Activated CD8-positive, alpha-beta T cell treated with anti-CD3 and anti-CD28 coated beads for 36 hours (primary cell): ENCODE data around the gene MMAA. TPM values are rescaled to one million over a fixed set of nuclear protein-coding genes. Genes with fewer than 3 reads are reported as not detected.

ENCODE experiments used
- ATAC-seq: fragments of 200-7000 bp; cut with Tn5 transposase; one replicate; pipeline ENCODE4 v1.10.0; 2021; ENCODE audit warnings: mild to moderate bottlenecking, moderate library complexity
- CTCF ChIA-PET: fragments of 350-600 bp; sonication (Branson Sonifier 250); formaldehyde crosslinking; loops from one replicate; lab custom pipeline; 2021; ENCODE audit warnings: antibody characterized with exemption; lab: Charles Lee
- POLR2A ChIA-PET: fragments of 350-600 bp; sonication (Branson Sonifier 250); formaldehyde crosslinking; loops from one replicate; lab custom pipeline; 2021; ENCODE audit warnings: antibody characterized with exemption; lab: Charles Lee
- DNase-seq: peaks from one replicate; pipeline ENCODE4 v3.0.0-alpha.2; 2020
- H3K27ac Mint-ChIP-seq: one replicate; pipeline ENCODE4 v1.8.0; 2021; ENCODE audit warnings: mild to moderate bottlenecking, mixed read lengths
- H3K27me3 Mint-ChIP-seq: one replicate; pipeline ENCODE4 v1.8.0; 2021; ENCODE audit warnings: mixed read lengths
- H3K36me3 Mint-ChIP-seq: one replicate; pipeline ENCODE4 v1.8.0; 2021; ENCODE audit warnings: low read depth, mixed read lengths
- H3K4me1 Mint-ChIP-seq: one replicate; pipeline ENCODE4 v1.8.0; 2021; ENCODE audit warnings: low read depth, mixed read lengths
- H3K4me3 Mint-ChIP-seq: one replicate; pipeline ENCODE4 v1.8.0; 2021; ENCODE audit warnings: mild to moderate bottlenecking, moderate library complexity, mixed read lengths
- H3K9me3 Mint-ChIP-seq: one replicate; pipeline ENCODE4 v1.8.0; 2021; ENCODE audit warnings: mixed read lengths
- CTCF ChIP-seq: fragments of 200-600 bp; IDR thresholded peaks from one replicate; pipeline ENCODE4 v1.8.0; 2022; ENCODE audit warnings: antibody characterized with exemption, mild to moderate bottlenecking
- intact Hi-C: fragments of 100-400 bp; cut with micrococcal nuclease; formaldehyde crosslinking; loops from one replicate; pipeline ENCODE4 v1.10.0; 2022
- total RNA-seq, 2 experiments: library from RNA; stranded (reverse); gene quantifications; one replicate each; pipeline ENCODE4 v1.2.3, GENCODE V29; 2021

MMAA gene
- total RNA-seq, 2 experiments from 2014 or later = 14.4 to 15.9 TPM

- Mint-ChIP-seq H3K4me1 (no peaks in the 10 kb centered on the region), H3K27me3 (no peaks in the 10 kb centered on the region), H3K4me3 (no peak overlapping the region), H3K9me3 (no peaks in the 10 kb centered on the region), H3K36me3 (no peaks in the 10 kb centered on the region), H3K27ac (no peak overlapping the region)
- no peak for TF ChIP-seq CTCF
- CTCF ChIA-PET = no interaction called here
- intact Hi-C loops = no loop called here
- POLR2A ChIA-PET = no interaction called here
- DNase-seq (no peak), ATAC-seq (no peak)
Observed at GRCh38 chr4:145703850-145704497, 84.8 kb downstream of the MMAA start.

GRCh38 chr4:145709336-145709735 is 90.2 kb downstream of the MMAA start:
- intact Hi-C loops = no loop called here
- H3K4me3 Mint-ChIP-seq = no peak overlapping the region
- CTCF ChIA-PET = interaction anchor here (1.0 kb wide), 1 partner anchor 14 kb away, joined by 3 read pairs; no protein-coding TSS in a partner anchor

More at GRCh38 chr4:145709336-145709735, 90.2 kb downstream of the MMAA start:
- H3K9me3 Mint-ChIP-seq = peaks cover 17% of the 10 kb centered on the region
- TF ChIP-seq CTCF = no peak
- no peak for ATAC-seq
- POLR2A ChIA-PET = no interaction called here
- no peak for DNase-seq
- no peak overlapping the region for H3K27ac Mint-ChIP-seq
- peaks cover 4% of the 10 kb centered on the region for H3K36me3 Mint-ChIP-seq
- H3K4me1 Mint-ChIP-seq = peaks cover 7% of the 10 kb centered on the region
- H3K27me3 Mint-ChIP-seq = peaks cover 1% of the 10 kb centered on the region

Other genes starting within 250 kb of the MMAA start
- under 1 TPM; 0.67 to 0.92 TPM for gene SMAD1, start 137.5 kb upstream of the MMAA start, total RNA-seq
- gene C4orf51, start 60.8 kb downstream of the MMAA start, total RNA-seq = not detected